AG09319 (cell line): ENCODE measurements around the gene MIEF1.
"Not testable (repeated sequence)": the region's sequence is repeated elsewhere in the genome, so short reads cannot be mapped to it uniquely, and the experiment has no call there.

Source experiments
- DNase-seq: peaks from one replicate; pipeline ENCODE4 v3.0.0-alpha.2; 2010; ENCODE audit warnings: low read depth; ENCODE audit errors: extremely low read depth
- CTCF ChIP-seq: IDR thresholded peaks from 2 replicates; pipeline ENCODE4 v1.5.1; 2011; ENCODE audit warnings: low read depth, mild to moderate bottlenecking, inconsistent platforms, low read length, moderate library complexity

MIEF1 gene

GRCh38 chr22:39498368-39498767, 3.7 kb upstream of the MIEF1 start:
- TF ChIP-seq CTCF = no peak
- no peak for DNase-seq

- no peak for DNase-seq
- TF ChIP-seq CTCF = no peak
Observed at GRCh38 chr22:39498802-39499201, 3.3 kb upstream of the MIEF1 start.

- no peak for DNase-seq
- TF ChIP-seq CTCF = no peak
Observed at GRCh38 chr22:39500101-39500500, 2.0 kb upstream of the MIEF1 start.

- DNase-seq = no peak
- no peak for TF ChIP-seq CTCF
Observed at GRCh38 chr22:39501644-39502108, 414 bp upstream of the MIEF1 start.

- DNase-seq = no peak
Observed at GRCh38 chr22:39502789-39503409, 809 bp downstream of the MIEF1 start.

GRCh38 chr22:39503630-39504029, 1.5 kb downstream of the MIEF1 start:
- DNase-seq = no peak

More at GRCh38 chr22:39502789-39503409, 809 bp downstream of the MIEF1 start:
- no peak for TF ChIP-seq CTCF

GRCh38 chr22:39504071-39504470, 2.0 kb downstream of the MIEF1 start:
- DNase-seq = no peak
- TF ChIP-seq CTCF = no peak

More at GRCh38 chr22:39503630-39504029, 1.5 kb downstream of the MIEF1 start:
- no peak for TF ChIP-seq CTCF

- not testable (repeated sequence) for DNase-seq
Observed at GRCh38 chr22:39507021-39507420, 4.9 kb downstream of the MIEF1 start.
